Measurements from ENCODE around the gene HMGCR. TPM values are rescaled to one million over a fixed set of nuclear protein-coding genes. Genes with fewer than 3 reads are reported as not detected.

The HMGCR gene
- total and polyA plus RNA-seq, 12 donors, result 1.9 to 16.3 (median 11.0) TPM

DNA sequence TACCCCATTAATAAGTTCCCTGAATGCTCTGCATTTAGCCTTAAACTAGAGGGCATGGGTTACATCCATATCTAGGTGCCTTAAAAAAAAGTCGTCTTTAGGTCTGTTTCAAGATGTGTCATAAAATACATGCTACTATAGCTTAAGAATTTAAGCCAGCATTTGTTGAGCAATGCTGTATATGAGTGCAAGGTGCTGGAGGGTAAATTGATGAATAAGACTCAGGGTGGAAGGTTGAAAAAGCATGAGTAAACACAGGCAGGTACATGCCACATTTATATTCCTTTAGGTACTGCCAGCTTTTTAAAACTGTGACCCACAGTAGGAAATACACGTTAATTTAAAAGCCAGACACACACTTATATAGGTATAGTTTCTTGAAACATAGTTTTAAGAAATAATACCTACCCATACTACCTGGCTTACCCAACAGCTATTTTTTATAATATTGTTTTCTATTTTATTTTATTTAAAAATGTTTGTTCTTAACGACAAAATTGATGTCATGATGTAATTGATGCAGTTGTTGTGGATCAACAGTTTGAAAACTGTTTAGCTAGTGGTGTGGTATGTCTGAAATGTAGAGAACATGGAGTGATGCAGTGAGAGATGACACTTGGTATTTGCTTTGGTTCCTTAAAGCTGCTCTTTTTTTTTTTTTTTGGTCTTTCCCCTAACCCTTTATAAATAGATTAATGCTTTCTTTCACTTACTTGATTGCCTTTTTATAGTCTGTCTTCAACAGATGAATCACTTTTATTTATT is 3.9 kb downstream of the HMGCR start:
- 74 to 75% methylated on average over 3 of the region's 3 CpGs for WGBS, 2 donors
- no peak for ATAC-seq
- Histone ChIP-seq H3K36me3 (peaks cover 0 to 39% (median 10%) of the 10 kb centered on the region in 9 donors), H3K4me3 (no peak overlapping the region), H3K4me1 (peaks cover 2 to 26% (median 17%) of the 10 kb centered on the region in 9 donors), H3K27me3 (no peaks in the 10 kb centered on the region), H3K27ac (no peak overlapping the region), H3K9me3 (no peaks in the 10 kb centered on the region)
- TF ChIP-seq, protein P1, sequence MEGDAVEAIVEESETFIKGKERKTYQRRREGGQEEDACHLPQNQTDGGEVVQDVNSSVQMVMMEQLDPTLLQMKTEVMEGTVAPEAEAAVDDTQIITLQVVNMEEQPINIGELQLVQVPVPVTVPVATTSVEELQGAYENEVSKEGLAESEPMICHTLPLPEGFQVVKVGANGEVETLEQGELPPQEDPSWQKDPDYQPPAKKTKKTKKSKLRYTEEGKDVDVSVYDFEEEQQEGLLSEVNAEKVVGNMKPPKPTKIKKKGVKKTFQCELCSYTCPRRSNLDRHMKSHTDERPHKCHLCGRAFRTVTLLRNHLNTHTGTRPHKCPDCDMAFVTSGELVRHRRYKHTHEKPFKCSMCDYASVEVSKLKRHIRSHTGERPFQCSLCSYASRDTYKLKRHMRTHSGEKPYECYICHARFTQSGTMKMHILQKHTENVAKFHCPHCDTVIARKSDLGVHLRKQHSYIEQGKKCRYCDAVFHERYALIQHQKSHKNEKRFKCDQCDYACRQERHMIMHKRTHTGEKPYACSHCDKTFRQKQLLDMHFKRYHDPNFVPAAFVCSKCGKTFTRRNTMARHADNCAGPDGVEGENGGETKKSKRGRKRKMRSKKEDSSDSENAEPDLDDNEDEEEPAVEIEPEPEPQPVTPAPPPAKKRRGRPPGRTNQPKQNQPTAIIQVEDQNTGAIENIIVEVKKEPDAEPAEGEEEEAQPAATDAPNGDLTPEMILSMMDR (IDR thresholded peaks at IDR 0.05), result no peak
- DNase-seq, result no peak
- intact Hi-C loops (cut with DNase I), result loop anchor here in 1 of 10 donors (10.0 kb wide), 1 partner anchor 576 kb away; the partner anchor contains the start of genes GFM2 and NSA2

DNA sequence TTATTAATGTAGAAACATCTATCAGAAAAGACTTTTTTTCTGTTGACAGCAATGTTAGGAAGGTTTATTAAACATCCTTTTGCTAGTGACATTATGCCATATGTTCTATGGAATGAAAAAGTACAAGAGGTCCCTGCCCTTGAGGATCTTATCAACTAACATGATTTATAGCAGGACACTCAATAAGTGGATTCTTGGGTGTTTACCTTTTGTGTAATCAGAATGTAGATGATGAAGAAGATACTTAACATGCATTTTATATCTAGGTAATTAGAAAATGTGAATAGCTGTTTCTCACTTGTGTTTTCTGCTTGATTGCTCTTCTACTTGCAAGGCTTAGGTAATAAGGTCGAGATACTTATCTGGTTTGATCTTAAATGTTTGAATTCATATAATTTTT is 4.9 kb downstream of the HMGCR start:
- no peaks in the 10 kb centered on the region for H3K27me3 ChIP-seq
- no peak overlapping the region for H3K27ac ChIP-seq
- H3K4me3 ChIP-seq, result no peak overlapping the region
- intact Hi-C loops (cut with DNase I), result loop anchor here in 1 of 10 donors (10.0 kb wide), 1 partner anchor 577 kb away; the partner anchor contains the start of genes GFM2 and NSA2
- no peaks in the 10 kb centered on the region for H3K9me3 ChIP-seq
- ATAC-seq (no peak), DNase-seq (no peak)
- peaks cover 2 to 22% (median 12%) of the 10 kb centered on the region in 9 donors for H3K4me1 ChIP-seq
- TF ChIP-seq, protein P1 (IDR thresholded peaks at IDR 0.05), result no peak
- H3K36me3 ChIP-seq, result peaks cover 0 to 50% (median 16%) of the 10 kb centered on the region in 9 donors
- 74 to 87% methylated on average over 1 of the region's 1 CpG for WGBS, 2 donors

DNA sequence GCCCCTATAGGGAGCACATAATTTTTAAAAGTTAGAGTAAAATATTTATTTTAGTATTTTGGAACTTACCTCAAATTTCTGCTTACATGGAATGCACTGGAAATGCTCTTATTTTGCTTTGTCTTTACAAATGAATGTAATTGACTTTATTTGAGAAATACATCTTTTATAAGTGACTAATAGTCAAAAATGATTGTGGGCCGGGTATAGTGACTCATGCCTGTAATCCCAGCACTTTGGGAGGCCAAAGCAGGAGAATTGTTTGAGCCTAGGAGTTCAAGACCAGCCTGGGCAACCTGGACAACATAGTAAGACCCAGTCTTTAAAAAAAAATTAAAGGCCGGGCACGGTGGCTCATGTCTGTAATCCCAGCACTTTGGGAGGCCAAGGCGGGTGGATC is 5.8 kb downstream of the HMGCR start:
- no peak overlapping the region for H3K27ac ChIP-seq
- intact Hi-C loops (cut with DNase I), result loop anchor here in 1 of 10 donors (10.0 kb wide), 1 partner anchor 578 kb away; the partner anchor contains the start of genes GFM2 and NSA2
- peaks cover 2 to 21% (median 9%) of the 10 kb centered on the region in 9 donors for H3K4me1 ChIP-seq
- H3K27me3 ChIP-seq, result no peaks in the 10 kb centered on the region
- peaks cover 0 to 59% (median 23%) of the 10 kb centered on the region in 9 donors for H3K36me3 ChIP-seq
- WGBS, 2 donors, result 97% methylated on average over 4 of the region's 4 CpGs
- TF ChIP-seq, protein P1 (IDR thresholded peaks at IDR 0.05), result no peak
- H3K9me3 ChIP-seq, result no peaks in the 10 kb centered on the region
- no peak overlapping the region for H3K4me3 ChIP-seq
- no peak for DNase-seq
- no peak for ATAC-seq

DNA sequence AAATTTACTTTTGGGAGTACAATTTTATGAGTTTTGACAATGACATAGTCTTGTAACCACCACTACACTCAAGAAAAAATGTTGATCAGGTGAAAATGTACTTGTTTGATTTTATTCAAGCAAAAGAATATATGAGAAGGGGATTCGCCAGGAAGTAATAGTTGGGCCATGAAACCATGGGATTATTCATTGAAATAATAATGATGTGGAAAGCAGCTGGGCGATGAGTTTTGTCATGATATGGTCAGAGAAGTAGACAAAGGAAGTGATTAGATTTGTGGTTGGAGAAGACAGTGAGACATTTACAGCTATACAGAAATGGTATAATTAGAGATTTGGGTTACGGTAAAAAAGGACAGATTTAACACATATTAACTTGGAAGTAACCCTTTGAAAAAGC is 11.2 kb downstream of the HMGCR start:
- H3K36me3 ChIP-seq, result peaks cover 0 to 100% (median 51%) of the 10 kb centered on the region in 9 donors
- DNase-seq (no peak), ATAC-seq (no peak)
- H3K4me3 ChIP-seq, result no peak overlapping the region
- H3K27ac ChIP-seq, result no peak overlapping the region
- H3K27me3 ChIP-seq, result no peaks in the 10 kb centered on the region
- 93 to 97% methylated on average over 3 of the region's 3 CpGs for WGBS, 2 donors
- H3K4me1 ChIP-seq, result no peaks in the 10 kb centered on the region
- intact Hi-C loops (cut with DNase I), result loop anchor here in 1 of 10 donors (10.0 kb wide), 1 partner anchor 583 kb away; the partner anchor contains the start of genes GFM2 and NSA2
- TF ChIP-seq, protein P1 (IDR thresholded peaks at IDR 0.05), result no peak
- H3K9me3 ChIP-seq, result no peaks in the 10 kb centered on the region

Data from heart right ventricle (tissue), 16 donors.